Liver (tissue), 9 donors: ENCODE results near the gene THBS1. TPM values are rescaled to one million over a fixed set of nuclear protein-coding genes. Genes with fewer than 3 reads are reported as not detected.

Experiments used
- DNase-seq: peaks from one replicate; pipeline ENCODE4 v3.0.0-alpha.2; 2017; ENCODE audit warnings: low spot score
- H3K27ac ChIP-seq, 2 donors: one replicate each; pipeline ENCODE4 v1.7.0; 2013; ENCODE audit warnings: inconsistent platforms in 2 of 2, low read length in 2 of 2, control low read depth in 1 of 2, low read depth in 1 of 2, mild to moderate bottlenecking in 1 of 2
- H3K27me3 ChIP-seq, 4 donors: one replicate each; pipeline versions ENCODE4 v1.6.1 to v1.7.0; 2013; ENCODE audit warnings: low read length in 3 of 4, inconsistent platforms in 1 of 4, mild to moderate bottlenecking in 1 of 4, moderate library complexity in 1 of 4; ENCODE audit not compliant: control insufficient read depth in 4 of 4, insufficient read depth in 4 of 4
- H3K36me3 ChIP-seq, 4 donors: one replicate each; pipeline versions ENCODE4 v1.6.1 to v1.7.0; 2013; ENCODE audit warnings: low read length in 3 of 4, mild to moderate bottlenecking in 3 of 4, low read depth in 1 of 4, moderate library complexity in 1 of 4; ENCODE audit not compliant: control insufficient read depth in 4 of 4, insufficient read depth in 3 of 4
- H3K4me1 ChIP-seq, 4 donors: one replicate each; pipeline versions ENCODE4 v1.6.1 to v1.7.0; 2013; ENCODE audit warnings: low read length in 3 of 4, mild to moderate bottlenecking in 3 of 4, moderate library complexity in 1 of 4; ENCODE audit not compliant: control insufficient read depth in 4 of 4, insufficient read depth in 4 of 4
- H3K4me3 ChIP-seq, 3 donors: one replicate each; pipeline versions ENCODE4 v1.6.1 to v1.7.0; 2013; ENCODE audit warnings: low read length in 3 of 3, control low read depth in 1 of 3, low read depth in 1 of 3, mild to moderate bottlenecking in 1 of 3
- H3K9ac ChIP-seq, 2 donors: one replicate each; pipeline ENCODE4 v1.7.0; 2013; ENCODE audit warnings: low read length in 2 of 2, mild to moderate bottlenecking in 2 of 2, moderate library complexity in 2 of 2, control low read depth in 1 of 2, low read depth in 1 of 2
- H3K9me3 ChIP-seq, 4 donors: one replicate each; pipeline versions ENCODE4 v1.6.1 to v1.7.0; 2013; ENCODE audit warnings: low read length in 3 of 4; ENCODE audit not compliant: control insufficient read depth in 4 of 4
- FOXA1 ChIP-seq: IDR thresholded peaks from 2 replicates; pipeline ENCODE4 v1.6.1; 2016; ENCODE audit warnings: antibody characterized with exemption
- FOXA2 ChIP-seq: IDR thresholded peaks from 2 replicates; pipeline ENCODE4 v1.6.1; 2016; ENCODE audit warnings: antibody characterized with exemption
- HNF4G ChIP-seq: IDR thresholded peaks from 2 replicates; pipeline ENCODE4 v1.6.1; 2016; ENCODE audit warnings: antibody characterized with exemption
- MAX ChIP-seq: IDR thresholded peaks from 2 replicates; pipeline ENCODE4 v1.6.1; 2016; ENCODE audit warnings: antibody characterized with exemption
- NR2F2 ChIP-seq: IDR thresholded peaks from 2 replicates; pipeline ENCODE4 v1.6.1; 2016; ENCODE audit warnings: antibody characterized with exemption
- RAD21 ChIP-seq, 2 donors: IDR thresholded peaks; 2 replicates each; pipeline ENCODE4 v1.6.1; 2016; ENCODE audit warnings: antibody characterized with exemption in 2 of 2, mild to moderate bottlenecking in 2 of 2
- SP1 ChIP-seq: IDR thresholded peaks from 2 replicates; pipeline ENCODE4 v1.6.1; 2018; ENCODE audit warnings: antibody characterized with exemption, mild to moderate bottlenecking
- YY1 ChIP-seq: IDR thresholded peaks from 2 replicates; pipeline ENCODE4 v1.6.1; 2016; ENCODE audit warnings: antibody characterized with exemption, mild to moderate bottlenecking
- ZBTB33 ChIP-seq: IDR thresholded peaks from 2 replicates; pipeline ENCODE4 v1.6.1; 2016; ENCODE audit warnings: antibody characterized with exemption
- whole genome bisulfite sequencing: extraction: QIAGEN DNeasy Blood & Tissue Kit; methylation state at CpG from one replicate; pipeline ENCODE4 v1.1.7; 2013; 5-methylcytosine and 5-hydroxymethylcytosine counted together
- polyA plus RNA-seq, 2 donors: library from polyadenylated mRNA; stranded (reverse) in 1 of 2; unstranded in 1 of 2; fragments of 200-250 nt in 1 of 2; fragments of >200 nt in 1 of 2; fragmentation: Nextera tagmentation in 1 of 2; extraction: Ambion mirVana in 1 of 2; gene quantifications; one replicate each; pipeline versions ENCODE4 v1.2.1 to v1.2.3, GENCODE V29; 2013 to 2015
- total RNA-seq, 2 donors: library from RNA; depleted of rRNA; stranded (reverse); fragments of >200 nt; gene quantifications; one replicate each; pipeline ENCODE4 v1.2.3, GENCODE V29; 2014
- TF ChIP-seq, protein P1 (sequence below): fragments of 150-350 bp; IDR thresholded peaks from 2 replicates; pipeline ENCODE4 v1.5.1; 2017; ENCODE audit warnings: improper control_type of control experiment, low read depth, low read length; ENCODE audit not compliant: missing input control
- TF ChIP-seq, protein P2 (sequence below): IDR thresholded peaks from 2 replicates; pipeline ENCODE4 v1.6.1; 2016; ENCODE audit warnings: antibody characterized with exemption
- donor health status: healthy.
- donor health status: healthy.
- donor health status: healthy.
- donor health status: healthy.
- donor health status: healthy.

THBS1 gene
- total and polyA plus RNA-seq, 4 donors: 8.9 to 73.6 (median 22.6) TPM

DNA sequence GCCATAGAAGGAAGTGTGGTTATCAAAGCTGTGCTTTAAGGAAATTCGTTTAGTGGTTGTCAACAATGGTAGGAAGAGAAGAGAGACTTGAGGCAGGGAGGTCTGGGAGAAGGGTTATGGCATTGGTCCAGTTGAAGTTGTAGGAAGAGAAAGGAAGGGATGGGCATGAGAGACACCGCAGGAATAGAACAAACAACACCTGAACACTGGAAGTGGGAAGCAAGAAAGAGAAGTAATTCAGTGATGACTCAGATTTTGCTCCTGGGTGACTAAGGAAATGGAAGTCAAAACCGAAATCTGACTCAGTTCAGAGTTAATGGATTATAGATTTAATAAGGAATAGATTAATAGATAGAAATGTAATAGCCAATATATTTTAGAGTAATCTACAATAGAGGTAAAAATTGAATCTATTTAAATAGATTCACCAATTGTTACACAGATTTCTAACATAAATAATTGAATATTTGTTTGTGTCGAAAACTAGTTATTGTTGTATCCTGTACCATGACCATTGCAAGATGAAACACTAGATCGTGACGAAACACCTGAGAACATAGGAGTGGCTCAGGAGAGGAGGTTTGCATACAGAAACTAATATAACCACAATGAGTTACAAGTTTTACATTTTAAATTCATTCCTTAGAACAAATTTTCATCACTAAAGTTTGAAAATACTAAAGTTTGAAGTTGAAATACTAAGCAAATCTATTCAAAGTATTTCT, 36.0 kb downstream of the THBS1 start:
- H3K4me1 ChIP-seq: peaks cover 0 to 9% (median 4%) of the 10 kb centered on the region in 4 donors
- TF ChIP-seq HNF4G: no peak
- TF ChIP-seq MAX: no peak
- TF ChIP-seq, protein P1, sequence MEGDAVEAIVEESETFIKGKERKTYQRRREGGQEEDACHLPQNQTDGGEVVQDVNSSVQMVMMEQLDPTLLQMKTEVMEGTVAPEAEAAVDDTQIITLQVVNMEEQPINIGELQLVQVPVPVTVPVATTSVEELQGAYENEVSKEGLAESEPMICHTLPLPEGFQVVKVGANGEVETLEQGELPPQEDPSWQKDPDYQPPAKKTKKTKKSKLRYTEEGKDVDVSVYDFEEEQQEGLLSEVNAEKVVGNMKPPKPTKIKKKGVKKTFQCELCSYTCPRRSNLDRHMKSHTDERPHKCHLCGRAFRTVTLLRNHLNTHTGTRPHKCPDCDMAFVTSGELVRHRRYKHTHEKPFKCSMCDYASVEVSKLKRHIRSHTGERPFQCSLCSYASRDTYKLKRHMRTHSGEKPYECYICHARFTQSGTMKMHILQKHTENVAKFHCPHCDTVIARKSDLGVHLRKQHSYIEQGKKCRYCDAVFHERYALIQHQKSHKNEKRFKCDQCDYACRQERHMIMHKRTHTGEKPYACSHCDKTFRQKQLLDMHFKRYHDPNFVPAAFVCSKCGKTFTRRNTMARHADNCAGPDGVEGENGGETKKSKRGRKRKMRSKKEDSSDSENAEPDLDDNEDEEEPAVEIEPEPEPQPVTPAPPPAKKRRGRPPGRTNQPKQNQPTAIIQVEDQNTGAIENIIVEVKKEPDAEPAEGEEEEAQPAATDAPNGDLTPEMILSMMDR: no peak
- H3K27ac ChIP-seq: no peak overlapping the region
- no peak overlapping the region for H3K9ac ChIP-seq
- H3K27me3 ChIP-seq: no peaks in the 10 kb centered on the region
- 85% methylated on average over 6 of the region's 6 CpGs for WGBS
- no peak overlapping the region for H3K4me3 ChIP-seq
- H3K36me3 ChIP-seq: no peaks in the 10 kb centered on the region
- no peak for DNase-seq
- H3K9me3 ChIP-seq: no peaks in the 10 kb centered on the region

DNA sequence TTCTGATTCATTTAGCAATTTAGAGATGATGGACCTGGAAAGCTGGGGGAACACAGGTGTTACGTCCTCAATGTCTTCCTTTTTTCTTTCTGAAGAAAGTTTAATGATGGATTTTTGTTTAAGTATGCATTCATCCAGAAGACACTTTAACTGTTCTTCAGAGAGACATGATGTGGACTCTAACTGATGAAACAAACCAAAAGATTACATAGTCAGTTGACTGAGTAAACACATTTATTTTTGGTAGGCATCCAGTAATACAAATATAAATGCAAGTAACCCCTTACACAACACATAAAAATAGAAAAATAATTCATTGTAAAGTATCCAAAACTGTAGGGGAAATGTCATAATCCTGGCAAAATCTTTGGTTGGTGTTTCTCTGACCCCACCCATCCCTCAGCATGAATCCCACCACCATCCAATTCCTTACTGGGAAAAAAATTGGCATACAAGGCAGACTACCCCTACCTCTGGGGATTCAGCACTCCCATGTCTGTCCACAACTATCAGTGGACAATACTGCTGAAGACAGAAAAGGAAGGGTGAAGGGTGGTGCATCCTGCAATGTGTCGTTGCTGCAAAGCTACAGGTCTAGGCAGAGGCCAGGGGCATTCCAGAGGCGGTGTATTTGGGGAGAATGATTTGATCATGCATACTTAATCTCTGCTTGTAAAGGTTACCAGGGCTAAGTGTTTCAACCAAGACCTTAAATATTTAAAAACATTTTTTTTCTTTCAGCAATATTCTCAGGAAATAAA, 37.4 kb downstream of the THBS1 start:
- Histone ChIP-seq H3K9me3 (no peaks in the 10 kb centered on the region), H3K36me3 (no peaks in the 10 kb centered on the region), H3K27ac (no peak overlapping the region), H3K4me1 (peaks cover 0 to 9% (median 4%) of the 10 kb centered on the region in 4 donors), H3K4me3 (no peak overlapping the region), H3K27me3 (no peaks in the 10 kb centered on the region), H3K9ac (no peak overlapping the region)
- no peak for TF ChIP-seq RAD21 (IDR thresholded peaks at IDR 0.05)
- TF ChIP-seq NR2F2: no peak
- no peak for TF ChIP-seq ZBTB33
- TF ChIP-seq, protein P2, sequence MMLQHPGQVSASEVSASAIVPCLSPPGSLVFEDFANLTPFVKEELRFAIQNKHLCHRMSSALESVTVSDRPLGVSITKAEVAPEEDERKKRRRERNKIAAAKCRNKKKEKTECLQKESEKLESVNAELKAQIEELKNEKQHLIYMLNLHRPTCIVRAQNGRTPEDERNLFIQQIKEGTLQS: no peak
- TF ChIP-seq FOXA2: no peak
- no peak for TF ChIP-seq YY1
- DNase-seq: no peak
- WGBS: 75% methylated on average over 3 of the region's 3 CpGs

DNA sequence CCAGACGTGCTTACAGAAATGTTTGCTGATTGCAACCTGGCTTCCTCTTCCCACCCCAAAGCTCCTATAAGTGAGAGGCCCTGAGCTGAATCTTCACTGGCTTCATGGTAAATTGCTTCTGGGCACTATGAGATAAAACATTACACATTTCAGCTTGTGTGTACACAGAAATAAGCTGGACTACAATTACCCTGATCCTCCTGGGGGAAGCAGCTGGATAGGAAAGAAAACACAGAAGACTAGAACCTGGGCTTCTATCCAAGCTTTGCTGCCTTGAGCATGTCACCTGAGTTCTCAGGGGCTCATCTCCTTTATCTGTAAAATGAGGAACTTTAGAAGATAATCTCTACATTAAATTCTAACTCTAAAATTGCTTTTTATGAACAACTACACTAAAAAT, 40.3 kb downstream of the THBS1 start:
- no peak for TF ChIP-seq RAD21 (IDR thresholded peaks at IDR 0.05)
- TF ChIP-seq FOXA1: no peak
- no peak for TF ChIP-seq SP1
- DNase-seq: no peak
- Histone ChIP-seq H3K9ac (no peak overlapping the region), H3K4me1 (peaks cover 0 to 12% (median 4%) of the 10 kb centered on the region in 4 donors), H3K4me3 (no peak overlapping the region), H3K27ac (no peak overlapping the region), H3K9me3 (no peaks in the 10 kb centered on the region), H3K36me3 (no peaks in the 10 kb centered on the region), H3K27me3 (no peaks in the 10 kb centered on the region)
- WGBS: 60% methylated on average over 1 of the region's 1 CpG
